K562 (cell line): ENCODE data around the gene TUBB4B. TPM values are rescaled to one million over a fixed set of nuclear protein-coding genes. Genes with fewer than 3 reads are reported as not detected.

ENCODE experiments used
- ATAC-seq: fragments of 200-7000 bp; cut with Tn5 transposase; 3 replicates; pipeline ENCODE4 v1.9.1; 2020; ENCODE audit warnings: moderate library complexity
- BruUV-seq: library from RNA; stranded (reverse); fragments of 400-500 nt; replicated peaks from 2 replicates; lab custom pipeline; 2021; lab: Mats Ljungman, UMichigan
- CTCF ChIA-PET: fragments of 300-600 bp; formaldehyde crosslinking; extraction: SDS; loops from one replicate; lab custom pipeline; 2021; ENCODE audit warnings: low intra/inter-chr PET ratio; lab: Yijun Ruan, JAX
- POLR2A ChIA-PET: fragments of 300-600, 350-650 bp; sonication (Branson Sonifier 250); formaldehyde crosslinking; extraction: SDS; loops from one replicate; lab custom pipeline; 2021; ENCODE audit warnings: antibody characterized with exemption, inconsistent platforms; lab: Yijun Ruan, JAX
- DNase-seq, 4 experiments: peaks; one replicate each; pipeline versions ENCODE4 v3.0.0 to v3.0.0-alpha.2; 2011 to 2018; ENCODE audit warnings: low spot score in 3 of 4, mixed read lengths in 3 of 4; ENCODE audit errors: extremely low read depth in 1 of 4
- FAIRE-seq: peaks from 2 replicates; lab custom pipeline; 2011; peaks lifted over from hg19 to GRCh38; lab: Jason Lieb, UNC
- H2AFZ ChIP-seq: 2 replicates; pipeline ENCODE4 v1.6.0; 2011; ENCODE audit warnings: low read depth, low read length, control low read depth, inconsistent platforms
- H3K27ac ChIP-seq: fragments of 200-600 bp; 3 replicates; pipeline ENCODE4 v1.8.0; 2011; ENCODE audit warnings: low read depth, mild to moderate bottlenecking, control low read depth, inconsistent platforms, low read length, moderate library complexity, mixed read lengths; ENCODE audit errors: extremely low read depth
- H3K27me3 ChIP-seq, 2 experiments: fragments of 300-600 bp in 1 of 2; 2 replicates in 1 of 2; 3 replicates in 1 of 2; pipeline versions ENCODE4 v1.6.0 to v1.8.0; 2011; ENCODE audit warnings: inconsistent platforms in 2 of 2, low read length in 2 of 2, mild to moderate bottlenecking in 1 of 2, mixed read lengths in 1 of 2, moderate library complexity in 1 of 2; ENCODE audit not compliant: control insufficient read depth in 2 of 2, insufficient read depth in 2 of 2
- H3K36me3 ChIP-seq: fragments of 300-600 bp; 3 replicates; pipeline ENCODE4 v1.8.0; 2011; ENCODE audit warnings: mild to moderate bottlenecking, low read length, inconsistent platforms; ENCODE audit not compliant: control insufficient read depth, insufficient read depth
- H3K4me1 ChIP-seq, 2 experiments: fragments of 200-600 bp in 1 of 2; replicated peaks in 1 of 2; 2 replicates in 1 of 2; 3 replicates in 1 of 2; pipeline versions ENCODE4 v1.5.1 to v1.8.0; 2011; ENCODE audit warnings: inconsistent platforms in 2 of 2, low read length in 2 of 2, mild to moderate bottlenecking in 1 of 2, mixed read lengths in 1 of 2, moderate library complexity in 1 of 2; ENCODE audit not compliant: control insufficient read depth in 2 of 2, insufficient read depth in 2 of 2
- H3K4me2 ChIP-seq: 2 replicates; pipeline ENCODE4 v1.6.1; 2011; ENCODE audit warnings: low read length, control low read depth, inconsistent platforms, mixed read lengths; ENCODE audit not compliant: insufficient read depth
- H3K4me3 ChIP-seq: fragments of 200-600 bp; sonication (generic), shearing (Covaris generic); 2 replicates; pipeline ENCODE4 v1.5.1; 2016; ENCODE audit warnings: control low read depth, inconsistent platforms
- H3K79me2 ChIP-seq: fragments of 200-600 bp; 3 replicates; pipeline ENCODE4 v1.8.0; 2011; ENCODE audit warnings: low read length, inconsistent platforms; ENCODE audit not compliant: control insufficient read depth, insufficient read depth
- H3K9ac ChIP-seq, 2 experiments: 2 replicates each; pipeline versions ENCODE4 v1.6.0 to v1.6.1; 2011; ENCODE audit warnings: low read depth in 2 of 2, low read length in 2 of 2, control low read depth in 1 of 2, inconsistent platforms in 1 of 2, mild to moderate bottlenecking in 1 of 2, mixed read lengths in 1 of 2; ENCODE audit not compliant: insufficient read depth in 1 of 2
- H3K9me1 ChIP-seq: one replicate; pipeline ENCODE4 v1.6.0; 2011; ENCODE audit warnings: inconsistent platforms, mild to moderate bottlenecking, low read length, moderate library complexity; ENCODE audit not compliant: control insufficient read depth, insufficient read depth
- H3K9me3 ChIP-seq: replicated peaks from 2 replicates; pipeline ENCODE4 v1.5.1; 2011; ENCODE audit warnings: low read depth, low read length, inconsistent platforms; ENCODE audit not compliant: control insufficient read depth, insufficient read depth
- H4K20me1 ChIP-seq: replicated peaks from 2 replicates; pipeline ENCODE4 v1.6.1; 2011; ENCODE audit warnings: low read length, inconsistent platforms, mixed read lengths; ENCODE audit not compliant: control insufficient read depth, insufficient read depth
- ARHGAP35 ChIP-seq: fragments of 450-650 bp; IDR thresholded peaks from 2 replicates; pipeline ENCODE4 v1.6.1; 2018; ENCODE audit not compliant: partially characterized antibody
- BRD4 ChIP-seq: fragments of 200-600 bp; sonication (generic); IDR thresholded peaks from 2 replicates; pipeline ENCODE4 v1.6.1; 2017; ENCODE audit warnings: inconsistent platforms
- CBFB ChIP-seq: sonication (generic); formaldehyde crosslinking; IDR thresholded peaks from 2 replicates; pipeline ENCODE4 v1.4.0; 2020; ENCODE audit warnings: mild to moderate bottlenecking, missing genetic modification reagents
- CHD4 ChIP-seq: fragments of 200-600 bp; sonication (generic); IDR thresholded peaks from 3 replicates; pipeline ENCODE4 v1.6.1; 2012; ENCODE audit warnings: low read depth, mild to moderate bottlenecking, mixed read lengths, low read length, inconsistent platforms; ENCODE audit not compliant: insufficient read depth, insufficient replicate concordance, poor library complexity, severe bottlenecking
- DDX20 ChIP-seq: fragments of 450-650 bp; IDR thresholded peaks from 2 replicates; pipeline ENCODE4 v1.6.1; 2016; ENCODE audit warnings: missing genetic modification characterization, low read depth, mild to moderate bottlenecking, missing compliant biosample characterization, moderate library complexity
- ELF1 ChIP-seq: fragments of 200-800 bp; sonication (Bioruptor generic); IDR thresholded peaks from 2 replicates; pipeline ENCODE4 v1.6.1; 2016; ENCODE audit warnings: missing genetic modification characterization, missing compliant biosample characterization
- GATAD2A ChIP-seq: fragments of 450-650 bp; IDR thresholded peaks from 2 replicates; pipeline ENCODE4 v1.6.1; 2017
- HMG20A ChIP-seq: fragments of 450-650 bp; formaldehyde crosslinking; conservative IDR thresholded peaks from 2 replicates; pipeline ENCODE4 v1.4.0; 2020; ENCODE audit warnings: mild to moderate bottlenecking, mixed read lengths
- HNRNPUL1 ChIP-seq: fragments of 200-400 bp; formaldehyde crosslinking; IDR thresholded peaks from 2 replicates; pipeline ENCODE4 v1.6.1; 2017; ENCODE audit warnings: low read length
- POLR3A ChIP-seq: IDR thresholded peaks from 2 replicates; pipeline ENCODE4 v1.6.1; 2011; ENCODE audit warnings: borderline replicate concordance, mild to moderate bottlenecking, moderate library complexity; ENCODE audit not compliant: insufficient read length, insufficient read depth; ENCODE audit errors: extremely low read depth
- RB1 ChIP-seq: fragments of 450-650 bp; IDR thresholded peaks from 2 replicates; pipeline ENCODE4 v1.6.1; 2017; ENCODE audit warnings: low read depth, mild to moderate bottlenecking
- RBBP5 ChIP-seq: fragments of 200-600 bp; sonication (generic); IDR thresholded peaks from 2 replicates; pipeline ENCODE4 v1.6.1; 2012; ENCODE audit warnings: borderline replicate concordance, mild to moderate bottlenecking, low read length, control low read depth, inconsistent platforms; ENCODE audit not compliant: insufficient read depth, poor library complexity, severe bottlenecking
- RNF219 ChIP-seq: fragments of 250-450 bp; sonication (Bioruptor Pico); IDR thresholded peaks from 2 replicates; pipeline ENCODE4 v1.5.0; 2022; ENCODE audit warnings: mild to moderate bottlenecking
- SNAPC5 ChIP-seq: fragments of 250-450 bp; sonication (Bioruptor Pico); IDR thresholded peaks from 2 replicates; pipeline ENCODE4 v1.8.0; 2021; ENCODE audit warnings: moderate library complexity, mild to moderate bottlenecking, inconsistent platforms
- SP1 ChIP-seq: sonication (generic); formaldehyde crosslinking; IDR thresholded peaks from 2 replicates; pipeline ENCODE4 v1.8.1; 2022; ENCODE audit warnings: mild to moderate bottlenecking, missing genetic modification reagents
- ZC3H4 ChIP-seq: sonication (generic); formaldehyde crosslinking; IDR thresholded peaks from 2 replicates; pipeline ENCODE4 v1.9.0; 2021; ENCODE audit warnings: missing genetic modification reagents, borderline replicate concordance
- ZFP30 ChIP-seq: fragments of 250-450 bp; sonication (Bioruptor Pico); IDR thresholded peaks from 2 replicates; pipeline ENCODE4 v1.8.0; 2022; ENCODE audit warnings: moderate library complexity, mild to moderate bottlenecking, inconsistent platforms, borderline replicate concordance
- ZNF197 ChIP-seq: fragments of 200-800 bp; sonication (Bioruptor generic); IDR thresholded peaks from 2 replicates; pipeline ENCODE4 v1.6.1; 2016; ENCODE audit warnings: low read depth, missing genetic modification characterization, missing compliant biosample characterization
- ZNF253 ChIP-seq: fragments of 250-450 bp; sonication (Bioruptor Pico); conservative IDR thresholded peaks from 2 replicates; pipeline ENCODE4 v1.6.1; 2021; ENCODE audit warnings: mild to moderate bottlenecking
- WGBS: fragments of 100-300 bp; shearing (Covaris generic); methylation state at CpG from one replicate; pipeline ENCODE4 v1.1.6; 2016; ENCODE audit warnings: low coverage, mixed read lengths; ENCODE audit not compliant: insufficient coverage; ENCODE audit errors: missing lambda C conversion rate; 5-methylcytosine and 5-hydroxymethylcytosine counted together
- in situ Hi-C: fragments of 300-500 bp; cut with MboI; formaldehyde crosslinking; loops from 4 replicates; pipeline ENCODE4 v1.15.0; 2018; ENCODE audit warnings: inconsistent platforms, mixed read lengths
- intact Hi-C: fragments of 100-400 bp; cut with micrococcal nuclease; formaldehyde crosslinking; loops from 2 replicates; pipeline ENCODE4 v1.14.2; 2022
- polyA plus RNA-seq, 8 experiments: library from polyadenylated mRNA; depleted of rRNA in 4 of 8; stranded (reverse) in 5 of 8; unstranded in 3 of 8; fragments of >200 nt; fragmentation: Nextera tagmentation in 2 of 8; fragmentation: Illumina TruSeq in 1 of 8; extraction: Ambion mirVana in 2 of 8; extraction: Trizol in 1 of 8; gene quantifications; 2 replicates each; pipeline versions ENCODE4 v1.2.1 to v1.2.3, GENCODE V29; 2011 to 2014; ENCODE audit warnings: inconsistent platforms in 1 of 8, missing spikeins in 1 of 8
- total RNA-seq, 7 experiments: library from RNA; depleted of rRNA in 6 of 7; stranded (reverse); fragments of >200 nt in 6 of 7; fragmentation: Illumina TruSeq in 2 of 7; extraction: Trizol in 2 of 7; gene quantifications; 2 replicates each; pipeline versions ENCODE4 v1.2.1 to v1.2.3, GENCODE V29; 2011 to 2021; ENCODE audit warnings: low replicate concordance in 1 of 7

TUBB4B gene
- total and polyA plus RNA-seq, 9 of the 15 experiments (the other 6 are each of a cell fraction or from before 2014, with no cell fraction given) = 24.1 to 443 (median 268) TPM

GRCh38 chr9:137244486-137245449, 3.7 kb downstream of the TUBB4B start:
- ChIA-PET CTCF (no interaction called here), POLR2A (interaction anchor here (0.6 to 6.5 kb wide), 8 partner anchors 9 to 484 kb away, joined by 3 to 221 read pairs (median 4); partner anchors contain the start of genes NELFB and STPG3)
- ATAC-seq = no peak
- no peak overlapping the region for H3K27ac ChIP-seq
- DNase-seq = peak in 1 of 4 experiments; percentile 10
- BruUV-seq = no TSS peak
- H3K36me3 ChIP-seq = peaks cover 26% of the 10 kb centered on the region
- WGBS = 84% methylated on average over 29 of the region's 36 CpGs
- intact Hi-C loops (loop anchor here (5.0 to 10.0 kb wide), 2 partner anchors 58 to 460 kb away; partner anchors contain the start of gene NRARP), in situ Hi-C loops (loop anchor here (25.0 kb wide), 1 partner anchor 457 kb away; the partner anchor contains the start of genes CCDC183 and TMEM141)
- H2AFZ ChIP-seq = no peak overlapping the region
- peaks cover 38% of the 10 kb centered on the region for H3K79me2 ChIP-seq
- H3K27me3 ChIP-seq = no peaks in the 10 kb centered on the region
- FAIRE-seq = peak; percentile 37
- no peaks in the 10 kb centered on the region for H3K9me3 ChIP-seq
- peaks cover 4% of the 10 kb centered on the region for H3K9me1 ChIP-seq
- H3K9ac ChIP-seq = peak overlapping the region; percentile 17 to 100; a peak in 3 of 4 replicates
- H3K4me1 ChIP-seq = peaks cover 18 to 70% of the 10 kb centered on the region in 2 experiments; a peak in 4 of 5 replicates
- no peak overlapping the region for H3K4me3 ChIP-seq
- peaks cover 30% of the 10 kb centered on the region for H4K20me1 ChIP-seq
- H3K4me2 ChIP-seq = no peak overlapping the region; the same call in 1 of the 2 replicates
- no peak for TF ChIP-seq POLR3A
- TF ChIP-seq CBFB = no peak
- TF ChIP-seq ZNF197 (CRISPR knock-in tag) = no peak
- TF ChIP-seq ZNF253 (CRISPR knock-in tag) = no peak
- TF ChIP-seq ZC3H4 (CRISPR knock-in tag) = no peak
- TF ChIP-seq HMG20A = no peak
- TF ChIP-seq HNRNPUL1 = no peak
- TF ChIP-seq SP1 = no peak; the same call in 1 of the 2 replicates
- no peak for TF ChIP-seq RBBP5
- TF ChIP-seq SNAPC5 (CRISPR knock-in tag) = no peak
- no peak for TF ChIP-seq RB1
- TF ChIP-seq ZFP30 (CRISPR knock-in tag) = no peak
- TF ChIP-seq DDX20 (tag) = no peak
- no peak for TF ChIP-seq ARHGAP35
- no peak for TF ChIP-seq GATAD2A
- TF ChIP-seq RNF219 (CRISPR knock-in tag) = no peak
- TF ChIP-seq ELF1 (tag) = no peak
- TF ChIP-seq CHD4 = no peak
- TF ChIP-seq BRD4 = no peak
